ENCODE data around the gene TCAP. TPM values are rescaled to one million over a fixed set of nuclear protein-coding genes. Genes with fewer than 3 reads are reported as not detected.

The TCAP gene
- polyA plus RNA-seq, 1 donor (not counting 4 experiments of a cell fraction or from before 2014, with no cell fraction given), result 0.20 TPM

- H3K79me2 ChIP-seq (ENCODE audit: control insufficient read depth, insufficient read depth, low read length), result no peaks in the 10 kb centered on the region
- no peak for FAIRE-seq
- TF ChIP-seq EZH2 (IDR thresholded peaks at IDR 0.05; ENCODE audit: low read length) (no peak), CTCF (optimal IDR thresholded peaks at IDR 0.05 in 1 of 3, IDR thresholded peaks at IDR 0.05 in 1 of 3, conservative IDR thresholded peaks at IDR 0.05 in 1 of 3; ENCODE audit: extremely low read depth in 1 of 3, insufficient read depth in 2 of 3, low read length in 3 of 3) (no peak)
- H3K27me3 ChIP-seq (ENCODE audit: control insufficient read depth, extremely low read depth, insufficient read depth, low read length), result no peaks in the 10 kb centered on the region
- no peaks in the 10 kb centered on the region for H3K36me3 ChIP-seq (ENCODE audit: control insufficient read depth in 2 of 2, extremely low read depth in 1 of 2, insufficient read depth in 2 of 2, low read length in 2 of 2)
- H3K4me2 ChIP-seq (ENCODE audit: control insufficient read depth, extremely low read depth, insufficient read depth, low read depth, low read length), result no peak overlapping the region
- H4K20me1 ChIP-seq (ENCODE audit: control insufficient read depth, extremely low read depth, insufficient read depth, low read length), result no peaks in the 10 kb centered on the region
- H3K9me1 ChIP-seq (ENCODE audit: control insufficient read depth, extremely low read depth, insufficient read depth, low read length), result no peaks in the 10 kb centered on the region
- H3K9me3 ChIP-seq (ENCODE audit: control insufficient read depth, low read depth, low read length), result no peaks in the 10 kb centered on the region
- dilution Hi-C loops (cut with MboI; ENCODE audit: extremely low pct_ligation_motif_present, low sequenced_read_pairs), result no loop called here
- H3K4me1 ChIP-seq (ENCODE audit: control insufficient read depth, extremely low read depth, insufficient read depth, low read length), result peaks cover 4% of the 10 kb centered on the region
- no peak overlapping the region for H3K27ac ChIP-seq (ENCODE audit: control insufficient read depth, insufficient read depth, low read length)
- no peak overlapping the region for H3K9ac ChIP-seq (ENCODE audit: control insufficient read depth, extremely low read depth, insufficient read depth, low read length)
- DNase-seq (ENCODE audit: low read depth, low spot score), result no peak
- H3K4me3 ChIP-seq (ENCODE audit: control insufficient read depth in 2 of 3, extremely low read depth in 1 of 3, insufficient read depth in 2 of 3, low read depth in 1 of 3, low read length in 3 of 3), result no peak overlapping the region
- no peak overlapping the region for H2AFZ ChIP-seq (ENCODE audit: control insufficient read depth, low read length)
Measured at GRCh38 chr17:39683295-39683939, 18.3 kb downstream of the TCAP start.

GRCh38 chr17:39684369-39685192, 19.4 kb downstream of the TCAP start:
- no peaks in the 10 kb centered on the region for H3K27me3 ChIP-seq (ENCODE audit: control insufficient read depth, extremely low read depth, insufficient read depth, low read length)
- DNase-seq (ENCODE audit: low read depth, low spot score), result no peak
- no peaks in the 10 kb centered on the region for H4K20me1 ChIP-seq (ENCODE audit: control insufficient read depth, extremely low read depth, insufficient read depth, low read length)
- peaks cover 14% of the 10 kb centered on the region for H3K4me1 ChIP-seq (ENCODE audit: control insufficient read depth, extremely low read depth, insufficient read depth, low read length)
- H3K9me1 ChIP-seq (ENCODE audit: control insufficient read depth, extremely low read depth, insufficient read depth, low read length), result no peaks in the 10 kb centered on the region
- dilution Hi-C loops (cut with MboI; ENCODE audit: extremely low pct_ligation_motif_present, low sequenced_read_pairs), result no loop called here
- H3K9ac ChIP-seq (ENCODE audit: control insufficient read depth, extremely low read depth, insufficient read depth, low read length), result no peak overlapping the region
- TF ChIP-seq CTCF (optimal IDR thresholded peaks at IDR 0.05 in 1 of 3, IDR thresholded peaks at IDR 0.05 in 1 of 3, conservative IDR thresholded peaks at IDR 0.05 in 1 of 3; ENCODE audit: extremely low read depth in 1 of 3, insufficient read depth in 2 of 3, low read length in 3 of 3), result no peak
- TF ChIP-seq EZH2 (IDR thresholded peaks at IDR 0.05; ENCODE audit: low read length), result no peak
- no peak overlapping the region for H2AFZ ChIP-seq (ENCODE audit: control insufficient read depth, low read length)
- H3K9me3 ChIP-seq (ENCODE audit: control insufficient read depth, low read depth, low read length), result no peaks in the 10 kb centered on the region
- no peak for FAIRE-seq
- H3K4me3 ChIP-seq (ENCODE audit: control insufficient read depth in 2 of 3, extremely low read depth in 1 of 3, insufficient read depth in 2 of 3, low read depth in 1 of 3, low read length in 3 of 3), result no peak overlapping the region
- no peak overlapping the region for H3K27ac ChIP-seq (ENCODE audit: control insufficient read depth, insufficient read depth, low read length)
- H3K36me3 ChIP-seq (ENCODE audit: control insufficient read depth in 2 of 2, extremely low read depth in 1 of 2, insufficient read depth in 2 of 2, low read length in 2 of 2), result no peaks in the 10 kb centered on the region
- H3K4me2 ChIP-seq (ENCODE audit: control insufficient read depth, extremely low read depth, insufficient read depth, low read depth, low read length), result no peak overlapping the region
- no peaks in the 10 kb centered on the region for H3K79me2 ChIP-seq (ENCODE audit: control insufficient read depth, insufficient read depth, low read length)

Data from keratinocyte (primary cell).